K562 (cell line): ENCODE results near the gene STAG2. TPM values are rescaled to one million over a fixed set of nuclear protein-coding genes. Genes with fewer than 3 reads are reported as not detected.
A peak's percentile ranks its signal among the peaks of the same experiment; 100 is the strongest.

Experiments
- ATAC-seq: fragments of 200-7000 bp; cut with Tn5 transposase; 3 replicates; pipeline ENCODE4 v1.9.1; 2020; ENCODE audit warnings: moderate library complexity
- BruUV-seq: library from RNA; stranded (reverse); fragments of 400-500 nt; replicated peaks from 2 replicates; lab custom pipeline; 2021; lab: Mats Ljungman, UMichigan
- CTCF ChIA-PET: fragments of 300-600 bp; formaldehyde crosslinking; extraction: SDS; loops from one replicate; lab custom pipeline; 2021; ENCODE audit warnings: low intra/inter-chr PET ratio; lab: Yijun Ruan, JAX
- POLR2A ChIA-PET: fragments of 300-600, 350-650 bp; sonication (Branson Sonifier 250); formaldehyde crosslinking; extraction: SDS; loops from one replicate; lab custom pipeline; 2021; ENCODE audit warnings: antibody characterized with exemption, inconsistent platforms; lab: Yijun Ruan, JAX
- DNase-seq, 4 experiments: peaks; one replicate each; pipeline versions ENCODE4 v3.0.0 to v3.0.0-alpha.2; 2011 to 2018; ENCODE audit warnings: low spot score in 3 of 4, mixed read lengths in 3 of 4; ENCODE audit errors: extremely low read depth in 1 of 4
- FAIRE-seq: peaks from 2 replicates; lab custom pipeline; 2011; peaks lifted over from hg19 to GRCh38; lab: Jason Lieb, UNC
- H2AFZ ChIP-seq: 2 replicates; pipeline ENCODE4 v1.6.0; 2011; ENCODE audit warnings: low read depth, low read length, control low read depth, inconsistent platforms
- H3K27ac ChIP-seq: fragments of 200-600 bp; 3 replicates; pipeline ENCODE4 v1.8.0; 2011; ENCODE audit warnings: low read depth, mild to moderate bottlenecking, control low read depth, inconsistent platforms, low read length, moderate library complexity, mixed read lengths; ENCODE audit errors: extremely low read depth
- H3K27me3 ChIP-seq, 2 experiments: fragments of 300-600 bp in 1 of 2; 2 replicates in 1 of 2; 3 replicates in 1 of 2; pipeline versions ENCODE4 v1.6.0 to v1.8.0; 2011; ENCODE audit warnings: inconsistent platforms in 2 of 2, low read length in 2 of 2, mild to moderate bottlenecking in 1 of 2, mixed read lengths in 1 of 2, moderate library complexity in 1 of 2; ENCODE audit not compliant: control insufficient read depth in 2 of 2, insufficient read depth in 2 of 2
- H3K36me3 ChIP-seq: fragments of 300-600 bp; 3 replicates; pipeline ENCODE4 v1.8.0; 2011; ENCODE audit warnings: mild to moderate bottlenecking, low read length, inconsistent platforms; ENCODE audit not compliant: control insufficient read depth, insufficient read depth
- H3K4me1 ChIP-seq, 2 experiments: fragments of 200-600 bp in 1 of 2; replicated peaks in 1 of 2; 2 replicates in 1 of 2; 3 replicates in 1 of 2; pipeline versions ENCODE4 v1.5.1 to v1.8.0; 2011; ENCODE audit warnings: inconsistent platforms in 2 of 2, low read length in 2 of 2, mild to moderate bottlenecking in 1 of 2, mixed read lengths in 1 of 2, moderate library complexity in 1 of 2; ENCODE audit not compliant: control insufficient read depth in 2 of 2, insufficient read depth in 2 of 2
- H3K4me2 ChIP-seq: 2 replicates; pipeline ENCODE4 v1.6.1; 2011; ENCODE audit warnings: low read length, control low read depth, inconsistent platforms, mixed read lengths; ENCODE audit not compliant: insufficient read depth
- H3K4me3 ChIP-seq: fragments of 200-600 bp; sonication (generic), shearing (Covaris generic); 2 replicates; pipeline ENCODE4 v1.5.1; 2016; ENCODE audit warnings: control low read depth, inconsistent platforms
- H3K79me2 ChIP-seq: fragments of 200-600 bp; 3 replicates; pipeline ENCODE4 v1.8.0; 2011; ENCODE audit warnings: low read length, inconsistent platforms; ENCODE audit not compliant: control insufficient read depth, insufficient read depth
- H3K9ac ChIP-seq, 2 experiments: 2 replicates each; pipeline versions ENCODE4 v1.6.0 to v1.6.1; 2011; ENCODE audit warnings: low read depth in 2 of 2, low read length in 2 of 2, control low read depth in 1 of 2, inconsistent platforms in 1 of 2, mild to moderate bottlenecking in 1 of 2, mixed read lengths in 1 of 2; ENCODE audit not compliant: insufficient read depth in 1 of 2
- H3K9me1 ChIP-seq: one replicate; pipeline ENCODE4 v1.6.0; 2011; ENCODE audit warnings: inconsistent platforms, mild to moderate bottlenecking, low read length, moderate library complexity; ENCODE audit not compliant: control insufficient read depth, insufficient read depth
- H3K9me3 ChIP-seq: replicated peaks from 2 replicates; pipeline ENCODE4 v1.5.1; 2011; ENCODE audit warnings: low read depth, low read length, inconsistent platforms; ENCODE audit not compliant: control insufficient read depth, insufficient read depth
- H4K20me1 ChIP-seq: replicated peaks from 2 replicates; pipeline ENCODE4 v1.6.1; 2011; ENCODE audit warnings: low read length, inconsistent platforms, mixed read lengths; ENCODE audit not compliant: control insufficient read depth, insufficient read depth
- E2F5 ChIP-seq: sonication (generic); formaldehyde crosslinking; IDR thresholded peaks from 2 replicates; pipeline ENCODE4 v1.8.0; 2022; ENCODE audit warnings: mild to moderate bottlenecking, missing genetic modification reagents
- E2F6 ChIP-seq, 2 experiments: IDR thresholded peaks; 2 replicates each; pipeline ENCODE4 v1.6.1; 2011; ENCODE audit warnings: borderline replicate concordance in 1 of 2, control low read depth in 1 of 2, low read depth in 1 of 2, low read length in 1 of 2, mild to moderate bottlenecking in 1 of 2, mixed read lengths in 1 of 2, moderate library complexity in 1 of 2; ENCODE audit not compliant: insufficient read depth in 1 of 2, insufficient read length in 1 of 2, poor library complexity in 1 of 2, severe bottlenecking in 1 of 2; ENCODE audit errors: extremely low read depth in 1 of 2
- HDAC2 ChIP-seq: fragments of 450-650 bp; IDR thresholded peaks from 2 replicates; pipeline ENCODE4 v1.6.1; 2016; ENCODE audit warnings: mild to moderate bottlenecking
- HDAC3 ChIP-seq: fragments of 450-650 bp; IDR thresholded peaks from 2 replicates; pipeline ENCODE4 v1.6.1; 2018; ENCODE audit warnings: borderline replicate concordance, mild to moderate bottlenecking, moderate library complexity; ENCODE audit not compliant: partially characterized antibody
- HLTF ChIP-seq: fragments of 450-650 bp; IDR thresholded peaks from 2 replicates; pipeline ENCODE4 v1.6.1; 2016
- KAT7 ChIP-seq: sonication (generic); formaldehyde crosslinking; IDR thresholded peaks from 2 replicates; pipeline ENCODE4 v1.8.0; 2022; ENCODE audit warnings: missing genetic modification reagents, mild to moderate bottlenecking, borderline replicate concordance
- NRF1 ChIP-seq, 2 experiments: fragments of 450-650 bp; IDR thresholded peaks in 1 of 2; conservative IDR thresholded peaks in 1 of 2; 2 replicates each; pipeline ENCODE4 v1.6.1; 2014; ENCODE audit warnings: mild to moderate bottlenecking in 2 of 2
- SAFB ChIP-seq: fragments of 200-400 bp; formaldehyde crosslinking; IDR thresholded peaks from 2 replicates; pipeline ENCODE4 v1.6.1; 2017; ENCODE audit warnings: low read depth, low read length, borderline replicate concordance
- ZNF445 ChIP-seq: fragments of 250-450 bp; sonication (Bioruptor Pico); IDR thresholded peaks from 2 replicates; pipeline ENCODE4 v1.4.0; 2020; ENCODE audit warnings: low read depth, mild to moderate bottlenecking, moderate library complexity
- WGBS: fragments of 100-300 bp; shearing (Covaris generic); methylation state at CpG from one replicate; pipeline ENCODE4 v1.1.6; 2016; ENCODE audit warnings: low coverage, mixed read lengths; ENCODE audit not compliant: insufficient coverage; ENCODE audit errors: missing lambda C conversion rate; 5-methylcytosine and 5-hydroxymethylcytosine counted together
- in situ Hi-C: fragments of 300-500 bp; cut with MboI; formaldehyde crosslinking; loops from 4 replicates; pipeline ENCODE4 v1.15.0; 2018; ENCODE audit warnings: inconsistent platforms, mixed read lengths
- intact Hi-C: fragments of 100-400 bp; cut with micrococcal nuclease; formaldehyde crosslinking; loops from 2 replicates; pipeline ENCODE4 v1.14.2; 2022
- polyA plus RNA-seq, 8 experiments: library from polyadenylated mRNA; depleted of rRNA in 4 of 8; stranded (reverse) in 5 of 8; unstranded in 3 of 8; fragments of >200 nt; fragmentation: Nextera tagmentation in 2 of 8; fragmentation: Illumina TruSeq in 1 of 8; extraction: Ambion mirVana in 2 of 8; extraction: Trizol in 1 of 8; gene quantifications; 2 replicates each; pipeline versions ENCODE4 v1.2.1 to v1.2.3, GENCODE V29; 2011 to 2014; ENCODE audit warnings: inconsistent platforms in 1 of 8, missing spikeins in 1 of 8
- total RNA-seq, 7 experiments: library from RNA; depleted of rRNA in 6 of 7; stranded (reverse); fragments of >200 nt in 6 of 7; fragmentation: Illumina TruSeq in 2 of 7; extraction: Trizol in 2 of 7; gene quantifications; 2 replicates each; pipeline versions ENCODE4 v1.2.1 to v1.2.3, GENCODE V29; 2011 to 2021; ENCODE audit warnings: low replicate concordance in 1 of 7

The STAG2 gene
- total and polyA plus RNA-seq, 9 of the 15 experiments (the other 6 are each of a cell fraction or from before 2014, with no cell fraction given): 40.3 to 133 (median 90.1) TPM

- Histone ChIP-seq H3K9me1 (no peaks in the 10 kb centered on the region), H3K36me3 (peaks cover 63% of the 10 kb centered on the region), H3K4me2 (no peak overlapping the region), H3K27me3 (no peaks in the 10 kb centered on the region), H3K4me3 (no peak overlapping the region), H2AFZ (no peak overlapping the region), H3K4me1 (peaks cover 0 to 6% of the 10 kb centered on the region in 2 experiments; a peak in 2 of 5 replicates), H4K20me1 (no peaks in the 10 kb centered on the region), H3K27ac (no peak overlapping the region), H3K9ac (no peak overlapping the region), H3K9me3 (no peaks in the 10 kb centered on the region), H3K79me2 (peaks cover 40% of the 10 kb centered on the region)
- no peak for FAIRE-seq
- intact Hi-C loops: no loop called here
- CTCF ChIA-PET: no interaction called here
- in situ Hi-C loops: no loop called here
- BruUV-seq: no TSS peak
- ATAC-seq: no peak
- POLR2A ChIA-PET: no interaction called here
- TF ChIP-seq HDAC2: no peak
- 0 out of 2 replicates have a peak, but pooled peaks have one; percentile 1 for TF ChIP-seq SAFB
- no peak for DNase-seq
- WGBS: 100% methylated on average over 1 of the region's 1 CpG
Measured at GRCh38 chrX:124026529-124026928, 65.0 kb downstream of the STAG2 start.

GRCh38 chrX:124028182-124028581, 66.7 kb downstream of the STAG2 start:
- ATAC-seq: no peak
- DNase-seq: no peak
- no peak overlapping the region for H3K9ac ChIP-seq
- POLR2A ChIA-PET: no interaction called here
- WGBS: 78% methylated on average over 3 of the region's 3 CpGs
- H3K9me1 ChIP-seq: no peaks in the 10 kb centered on the region
- H3K4me3 ChIP-seq: no peak overlapping the region
- BruUV-seq: no TSS peak
- peaks cover 69% of the 10 kb centered on the region for H3K36me3 ChIP-seq
- H2AFZ ChIP-seq: no peak overlapping the region
- no peak for FAIRE-seq
- H3K4me1 ChIP-seq: peaks cover 0 to 2% of the 10 kb centered on the region in 2 experiments; a peak in 1 of 5 replicates
- TF ChIP-seq HDAC3: no peak
- TF ChIP-seq NRF1 (conservative IDR thresholded peaks at IDR 0.05 in 1 of 2, IDR thresholded peaks at IDR 0.05 in 1 of 2): no peak
- TF ChIP-seq E2F6 (IDR thresholded peaks at IDR 0.05; ENCODE audit: borderline replicate concordance in 1 of 2, extremely low read depth in 1 of 2, insufficient read depth in 1 of 2, insufficient read length in 1 of 2, low read depth in 1 of 2, low read length in 1 of 2, poor library complexity in 1 of 2, severe bottlenecking in 1 of 2): no peak
- no peak for TF ChIP-seq E2F5 (CRISPR knock-in tag)
- no peak for TF ChIP-seq HDAC2
- no peak for TF ChIP-seq KAT7 (CRISPR knock-in tag)
- no peak for TF ChIP-seq HLTF
- no peak for TF ChIP-seq ZNF445 (CRISPR knock-in tag)
- H3K4me2 ChIP-seq: no peak overlapping the region
- no peaks in the 10 kb centered on the region for H3K27me3 ChIP-seq
- intact Hi-C loops: no loop called here
- no peak overlapping the region for H3K27ac ChIP-seq
- H4K20me1 ChIP-seq: no peaks in the 10 kb centered on the region
- CTCF ChIA-PET: no interaction called here
- peaks cover 24% of the 10 kb centered on the region for H3K79me2 ChIP-seq
- no peaks in the 10 kb centered on the region for H3K9me3 ChIP-seq
- in situ Hi-C loops: no loop called here
